PC-9 (cell line): Measurements from ENCODE around the gene MSN.

Experiments
- EZH2 ChIP-seq: fragments of 200-600 bp; sonication (generic); IDR thresholded peaks from 2 replicates; pipeline ENCODE4 v1.8.0; 2017; ENCODE audit warnings: antibody characterized with exemption, low read depth
- TF ChIP-seq, protein P1 (sequence below): fragments of 200-600 bp; sonication (generic); conservative IDR thresholded peaks from 2 replicates; pipeline ENCODE4 v1.6.1; 2017; ENCODE audit warnings: mixed run types, antibody characterized with exemption, mild to moderate bottlenecking, moderate library complexity

DNA sequence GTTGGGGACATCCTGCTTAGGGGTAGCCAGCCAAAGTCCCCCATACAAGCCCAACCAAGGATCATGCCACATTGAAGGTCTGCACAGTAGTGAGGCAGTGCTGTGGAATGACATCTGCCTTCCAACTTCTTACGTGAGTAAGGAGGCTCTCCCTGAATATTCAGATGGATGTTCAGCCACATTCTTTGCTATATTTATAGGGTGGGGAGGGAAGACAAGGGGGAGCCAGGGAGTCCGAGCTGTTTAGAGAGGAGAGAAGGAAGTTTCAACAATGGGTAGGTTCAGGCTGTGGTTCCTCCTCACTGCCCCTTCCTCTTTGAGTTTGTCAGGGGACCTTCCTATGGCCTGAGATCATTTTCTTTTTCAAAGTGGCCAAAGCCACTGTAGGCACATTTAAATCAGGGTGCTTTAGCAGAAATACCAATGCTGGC lies 29.8 kb downstream of the MSN start:
- TF ChIP-seq, protein P1, sequence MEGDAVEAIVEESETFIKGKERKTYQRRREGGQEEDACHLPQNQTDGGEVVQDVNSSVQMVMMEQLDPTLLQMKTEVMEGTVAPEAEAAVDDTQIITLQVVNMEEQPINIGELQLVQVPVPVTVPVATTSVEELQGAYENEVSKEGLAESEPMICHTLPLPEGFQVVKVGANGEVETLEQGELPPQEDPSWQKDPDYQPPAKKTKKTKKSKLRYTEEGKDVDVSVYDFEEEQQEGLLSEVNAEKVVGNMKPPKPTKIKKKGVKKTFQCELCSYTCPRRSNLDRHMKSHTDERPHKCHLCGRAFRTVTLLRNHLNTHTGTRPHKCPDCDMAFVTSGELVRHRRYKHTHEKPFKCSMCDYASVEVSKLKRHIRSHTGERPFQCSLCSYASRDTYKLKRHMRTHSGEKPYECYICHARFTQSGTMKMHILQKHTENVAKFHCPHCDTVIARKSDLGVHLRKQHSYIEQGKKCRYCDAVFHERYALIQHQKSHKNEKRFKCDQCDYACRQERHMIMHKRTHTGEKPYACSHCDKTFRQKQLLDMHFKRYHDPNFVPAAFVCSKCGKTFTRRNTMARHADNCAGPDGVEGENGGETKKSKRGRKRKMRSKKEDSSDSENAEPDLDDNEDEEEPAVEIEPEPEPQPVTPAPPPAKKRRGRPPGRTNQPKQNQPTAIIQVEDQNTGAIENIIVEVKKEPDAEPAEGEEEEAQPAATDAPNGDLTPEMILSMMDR, result no peak
- TF ChIP-seq EZH2, result no peak
